HEK293 (cell line): ENCODE results near the gene NPTX1.

ENCODE experiments used
- CTCF ChIA-PET: fragments of 350-600 bp; formaldehyde crosslinking; extraction: SDS; loops from one replicate; lab custom pipeline; 2021; ENCODE audit warnings: antibody characterized with exemption; lab: Yijun Ruan, JAX
- POLR2A ChIA-PET: fragments of 300-600 bp; formaldehyde crosslinking; extraction: SDS; loops from one replicate; lab custom pipeline; 2020; ENCODE audit warnings: antibody characterized with exemption, inconsistent platforms; lab: Yijun Ruan, JAX
- H3K27ac ChIP-seq: fragments of 200-500 bp; sonication (Bioruptor generic); 2 replicates; pipeline ENCODE4 v1.5.1; 2014; ENCODE audit warnings: low read depth, low read length, control low read depth, inconsistent platforms; ENCODE audit errors: extremely low read depth
- H3K36me3 ChIP-seq, 2 experiments: fragments of 200-500 bp in 1 of 2; sonication (Bioruptor generic) in 1 of 2; 1 replicate in 1 of 2; 2 replicates in 1 of 2; pipeline ENCODE4 v1.5.1; 2014 to 2017; ENCODE audit warnings: inconsistent platforms in 2 of 2, low read length in 2 of 2; ENCODE audit not compliant: control insufficient read depth in 2 of 2, insufficient read depth in 1 of 2
- H3K4me1 ChIP-seq: fragments of 200-500 bp; sonication (Bioruptor generic); 2 replicates; pipeline ENCODE4 v1.5.1; 2014; ENCODE audit warnings: mild to moderate bottlenecking, low read length, inconsistent platforms; ENCODE audit not compliant: control insufficient read depth, insufficient read depth
- H3K4me3 ChIP-seq: 2 replicates; pipeline ENCODE4 v1.5.1; 2011; ENCODE audit warnings: low read depth, mild to moderate bottlenecking, control low read depth, low read length, moderate library complexity
- H3K9me3 ChIP-seq: fragments of 200-500 bp; sonication (Bioruptor generic); 2 replicates; pipeline ENCODE4 v1.5.1; 2014; ENCODE audit warnings: low read depth, low read length, inconsistent platforms; ENCODE audit not compliant: control insufficient read depth, insufficient read depth
- BCL11A ChIP-seq: fragments of 450-650 bp; formaldehyde crosslinking; IDR thresholded peaks from 2 replicates; pipeline ENCODE4 v1.5.1; 2016; ENCODE audit warnings: low read depth, missing biosample characterization, missing genetic modification characterization
- SETDB1 ChIP-seq: IDR thresholded peaks from one replicate; pipeline ENCODE4 v1.6.1; 2017; ENCODE audit warnings: mild to moderate bottlenecking, low read length, moderate library complexity, mixed read lengths; ENCODE audit not compliant: insufficient read length
- SP7 ChIP-seq: fragments of 450-650 bp; formaldehyde crosslinking; IDR thresholded peaks from 2 replicates; pipeline ENCODE4 v1.5.1; 2016; ENCODE audit warnings: missing biosample characterization, missing genetic modification characterization
- ZNF138 ChIP-seq: fragments of 450-650 bp; formaldehyde crosslinking; IDR thresholded peaks from 2 replicates; pipeline ENCODE4 v1.5.1; 2016; ENCODE audit warnings: missing biosample characterization, missing genetic modification characterization, borderline replicate concordance
- ZNF324 ChIP-seq: fragments of 450-650 bp; formaldehyde crosslinking; IDR thresholded peaks from 2 replicates; pipeline ENCODE4 v1.5.1; 2016; ENCODE audit warnings: missing biosample characterization, missing genetic modification characterization
- ZNF335 ChIP-seq: fragments of 450-650 bp; formaldehyde crosslinking; conservative IDR thresholded peaks from 2 replicates; pipeline ENCODE4 v1.5.1; 2016; ENCODE audit warnings: missing biosample characterization, missing genetic modification characterization
- ZNF416 ChIP-seq: fragments of 450-650 bp; formaldehyde crosslinking; IDR thresholded peaks from 2 replicates; pipeline ENCODE4 v1.5.1; 2016; ENCODE audit warnings: missing biosample characterization, missing genetic modification characterization
- ZNF530 ChIP-seq: fragments of 450-650 bp; formaldehyde crosslinking; IDR thresholded peaks from 2 replicates; pipeline ENCODE4 v1.5.1; 2016; ENCODE audit warnings: low read depth, missing biosample characterization, missing genetic modification characterization
- ZNF561 ChIP-seq: fragments of 450-650 bp; IDR thresholded peaks from 2 replicates; pipeline ENCODE4 v1.5.1; 2018; ENCODE audit warnings: missing biosample characterization, missing genetic modification characterization, borderline replicate concordance
- TF ChIP-seq, protein P1 (sequence below): fragments of 450-650 bp; formaldehyde crosslinking; IDR thresholded peaks from 2 replicates; pipeline ENCODE4 v1.5.1; 2016; ENCODE audit warnings: missing biosample characterization, missing genetic modification characterization
- TF ChIP-seq, protein P2 (sequence below): fragments of 450-650 bp; formaldehyde crosslinking; IDR thresholded peaks from 2 replicates; pipeline ENCODE4 v1.5.1; 2017; ENCODE audit warnings: missing biosample characterization, missing genetic modification characterization
- TF ChIP-seq, protein P3 (sequence below): fragments of 450-650 bp; formaldehyde crosslinking; IDR thresholded peaks from 2 replicates; pipeline ENCODE4 v1.5.1; 2016; ENCODE audit warnings: missing biosample characterization, missing genetic modification characterization
- TF ChIP-seq, protein P4 (sequence below): fragments of 450-650 bp; formaldehyde crosslinking; IDR thresholded peaks from 2 replicates; pipeline ENCODE4 v1.5.1; 2016; ENCODE audit warnings: missing biosample characterization, missing genetic modification characterization
- TF ChIP-seq, protein P5 (sequence below): fragments of 450-650 bp; formaldehyde crosslinking; IDR thresholded peaks from 2 replicates; pipeline ENCODE4 v1.5.1; 2017; ENCODE audit warnings: missing biosample characterization, mild to moderate bottlenecking, missing genetic modification characterization, moderate library complexity
- TF ChIP-seq, protein P6 (sequence below): fragments of 450-650 bp; formaldehyde crosslinking; IDR thresholded peaks from 2 replicates; pipeline ENCODE4 v1.5.1; 2016; ENCODE audit warnings: missing biosample characterization, missing genetic modification characterization
- TF ChIP-seq, protein P7 (sequence below): fragments of 450-650 bp; formaldehyde crosslinking; IDR thresholded peaks from 2 replicates; pipeline ENCODE4 v1.5.1; 2016; ENCODE audit warnings: missing biosample characterization, missing genetic modification characterization
- TF ChIP-seq, protein P8 (sequence below): fragments of 450-650 bp; formaldehyde crosslinking; IDR thresholded peaks from 2 replicates; pipeline ENCODE4 v1.5.1; 2016; ENCODE audit warnings: missing biosample characterization, missing genetic modification characterization, borderline replicate concordance

The NPTX1 gene

DNA sequence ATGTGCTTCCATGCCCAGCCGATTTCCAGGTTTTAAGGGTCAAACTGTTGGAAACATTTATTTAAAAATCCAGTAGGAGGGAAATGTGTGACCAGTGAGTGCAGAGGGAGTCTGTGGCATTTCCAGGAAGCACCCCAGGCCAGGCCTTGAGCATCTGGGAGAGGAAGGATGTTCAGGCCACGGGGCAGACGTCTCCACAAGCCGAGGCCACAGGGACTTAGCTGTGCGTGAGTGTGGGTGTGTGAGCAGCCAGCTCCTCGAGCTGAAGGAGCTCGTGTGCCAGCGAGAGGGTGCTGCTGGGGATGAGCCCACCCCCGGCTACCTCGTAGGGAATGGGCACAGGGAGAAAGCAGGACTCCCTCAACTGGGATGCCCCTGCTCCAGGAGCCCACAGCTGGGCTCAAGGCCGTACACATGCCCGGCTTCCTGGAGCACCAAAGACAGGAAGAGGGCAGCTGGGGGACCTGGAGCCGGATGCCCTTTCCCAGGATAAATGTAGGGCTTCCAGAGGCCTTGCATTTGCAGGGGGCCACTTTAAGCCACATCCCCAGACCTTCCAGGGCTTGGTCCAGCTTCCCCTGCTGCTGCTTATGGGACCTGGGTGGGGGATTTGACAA lies 12.5 kb downstream of the NPTX1 start (continued):
- TF ChIP-seq, protein P1, sequence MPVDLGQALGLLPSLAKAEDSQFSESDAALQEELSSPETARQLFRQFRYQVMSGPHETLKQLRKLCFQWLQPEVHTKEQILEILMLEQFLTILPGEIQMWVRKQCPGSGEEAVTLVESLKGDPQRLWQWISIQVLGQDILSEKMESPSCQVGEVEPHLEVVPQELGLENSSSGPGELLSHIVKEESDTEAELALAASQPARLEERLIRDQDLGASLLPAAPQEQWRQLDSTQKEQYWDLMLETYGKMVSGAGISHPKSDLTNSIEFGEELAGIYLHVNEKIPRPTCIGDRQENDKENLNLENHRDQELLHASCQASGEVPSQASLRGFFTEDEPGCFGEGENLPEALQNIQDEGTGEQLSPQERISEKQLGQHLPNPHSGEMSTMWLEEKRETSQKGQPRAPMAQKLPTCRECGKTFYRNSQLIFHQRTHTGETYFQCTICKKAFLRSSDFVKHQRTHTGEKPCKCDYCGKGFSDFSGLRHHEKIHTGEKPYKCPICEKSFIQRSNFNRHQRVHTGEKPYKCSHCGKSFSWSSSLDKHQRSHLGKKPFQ (tag by site-specific recombination): no peak
- TF ChIP-seq, protein P2, sequence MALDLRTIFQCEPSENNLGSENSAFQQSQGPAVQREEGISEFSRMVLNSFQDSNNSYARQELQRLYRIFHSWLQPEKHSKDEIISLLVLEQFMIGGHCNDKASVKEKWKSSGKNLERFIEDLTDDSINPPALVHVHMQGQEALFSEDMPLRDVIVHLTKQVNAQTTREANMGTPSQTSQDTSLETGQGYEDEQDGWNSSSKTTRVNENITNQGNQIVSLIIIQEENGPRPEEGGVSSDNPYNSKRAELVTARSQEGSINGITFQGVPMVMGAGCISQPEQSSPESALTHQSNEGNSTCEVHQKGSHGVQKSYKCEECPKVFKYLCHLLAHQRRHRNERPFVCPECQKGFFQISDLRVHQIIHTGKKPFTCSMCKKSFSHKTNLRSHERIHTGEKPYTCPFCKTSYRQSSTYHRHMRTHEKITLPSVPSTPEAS: no peak
- TF ChIP-seq ZNF530 (tag by site-specific recombination): no peak

DNA sequence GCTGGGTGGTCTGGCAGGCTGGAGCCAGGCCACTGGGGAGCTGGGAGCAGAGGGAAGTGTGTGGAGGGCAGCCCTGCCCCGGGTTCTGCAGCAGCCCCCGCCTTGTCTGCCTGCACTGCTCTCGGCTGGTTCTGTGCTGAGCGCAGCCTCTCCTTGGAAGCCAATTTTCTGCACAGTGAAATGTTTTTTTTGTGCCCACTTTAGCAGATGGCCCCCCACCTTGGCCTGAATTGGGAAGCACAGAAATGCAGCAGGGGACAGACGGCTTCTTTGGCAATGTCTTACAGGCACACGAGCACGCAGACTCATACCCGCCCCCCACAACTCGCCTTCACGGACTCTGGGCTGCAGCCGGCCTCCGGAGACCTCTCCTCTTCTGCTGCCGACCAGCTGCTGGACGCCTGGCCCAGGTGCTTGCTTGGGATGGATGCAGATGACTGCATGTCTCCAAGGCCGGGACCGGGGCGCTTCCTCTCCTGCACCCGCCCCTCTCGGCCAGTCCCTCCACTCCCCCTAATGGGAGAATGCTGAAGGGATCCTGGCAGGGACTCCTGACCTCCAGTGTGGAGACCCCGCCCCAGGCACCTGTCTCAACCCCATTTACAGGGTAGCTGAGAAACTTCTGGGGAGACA lies 14.8 kb downstream of the NPTX1 start:
- Histone ChIP-seq H3K4me3 (no peak overlapping the region), H3K4me1 (no peaks in the 10 kb centered on the region), H3K27ac (no peak overlapping the region), H3K36me3 (peaks cover under 1 to 3% of the 10 kb centered on the region in 2 experiments; a peak in 1 of 3 replicates), H3K9me3 (no peaks in the 10 kb centered on the region)
- TF ChIP-seq, protein P3, sequence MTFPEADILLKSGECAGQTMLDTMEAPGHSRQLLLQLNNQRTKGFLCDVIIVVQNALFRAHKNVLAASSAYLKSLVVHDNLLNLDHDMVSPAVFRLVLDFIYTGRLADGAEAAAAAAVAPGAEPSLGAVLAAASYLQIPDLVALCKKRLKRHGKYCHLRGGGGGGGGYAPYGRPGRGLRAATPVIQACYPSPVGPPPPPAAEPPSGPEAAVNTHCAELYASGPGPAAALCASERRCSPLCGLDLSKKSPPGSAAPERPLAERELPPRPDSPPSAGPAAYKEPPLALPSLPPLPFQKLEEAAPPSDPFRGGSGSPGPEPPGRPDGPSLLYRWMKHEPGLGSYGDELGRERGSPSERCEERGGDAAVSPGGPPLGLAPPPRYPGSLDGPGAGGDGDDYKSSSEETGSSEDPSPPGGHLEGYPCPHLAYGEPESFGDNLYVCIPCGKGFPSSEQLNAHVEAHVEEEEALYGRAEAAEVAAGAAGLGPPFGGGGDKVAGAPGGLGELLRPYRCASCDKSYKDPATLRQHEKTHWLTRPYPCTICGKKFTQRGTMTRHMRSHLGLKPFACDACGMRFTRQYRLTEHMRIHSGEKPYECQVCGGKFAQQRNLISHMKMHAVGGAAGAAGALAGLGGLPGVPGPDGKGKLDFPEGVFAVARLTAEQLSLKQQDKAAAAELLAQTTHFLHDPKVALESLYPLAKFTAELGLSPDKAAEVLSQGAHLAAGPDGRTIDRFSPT (tag by site-specific recombination): no peak
- TF ChIP-seq SETDB1 (no peak), ZNF324 (tag by site-specific recombination) (no peak), ZNF138 (tag by site-specific recombination) (no peak), BCL11A (no peak), SP7 (no peak), ZNF561 (tag by site-specific recombination) (no peak), ZNF335 (tag by site-specific recombination) (no peak), ZNF416 (tag by site-specific recombination) (no peak)
- TF ChIP-seq, protein P4, sequence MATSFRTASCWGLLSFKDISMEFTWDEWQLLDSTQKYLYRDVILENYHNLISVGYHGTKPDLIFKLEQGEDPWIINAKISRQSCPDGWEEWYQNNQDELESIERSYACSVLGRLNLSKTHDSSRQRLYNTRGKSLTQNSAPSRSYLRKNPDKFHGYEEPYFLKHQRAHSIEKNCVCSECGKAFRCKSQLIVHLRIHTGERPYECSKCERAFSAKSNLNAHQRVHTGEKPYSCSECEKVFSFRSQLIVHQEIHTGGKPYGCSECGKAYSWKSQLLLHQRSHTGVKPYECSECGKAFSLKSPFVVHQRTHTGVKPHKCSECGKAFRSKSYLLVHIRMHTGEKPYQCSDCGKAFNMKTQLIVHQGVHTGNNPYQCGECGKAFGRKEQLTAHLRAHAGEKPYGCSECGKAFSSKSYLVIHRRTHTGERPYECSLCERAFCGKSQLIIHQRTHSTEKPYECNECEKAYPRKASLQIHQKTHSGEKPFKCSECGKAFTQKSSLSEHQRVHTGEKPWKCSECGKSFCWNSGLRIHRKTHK: no peak
- TF ChIP-seq, protein P5, sequence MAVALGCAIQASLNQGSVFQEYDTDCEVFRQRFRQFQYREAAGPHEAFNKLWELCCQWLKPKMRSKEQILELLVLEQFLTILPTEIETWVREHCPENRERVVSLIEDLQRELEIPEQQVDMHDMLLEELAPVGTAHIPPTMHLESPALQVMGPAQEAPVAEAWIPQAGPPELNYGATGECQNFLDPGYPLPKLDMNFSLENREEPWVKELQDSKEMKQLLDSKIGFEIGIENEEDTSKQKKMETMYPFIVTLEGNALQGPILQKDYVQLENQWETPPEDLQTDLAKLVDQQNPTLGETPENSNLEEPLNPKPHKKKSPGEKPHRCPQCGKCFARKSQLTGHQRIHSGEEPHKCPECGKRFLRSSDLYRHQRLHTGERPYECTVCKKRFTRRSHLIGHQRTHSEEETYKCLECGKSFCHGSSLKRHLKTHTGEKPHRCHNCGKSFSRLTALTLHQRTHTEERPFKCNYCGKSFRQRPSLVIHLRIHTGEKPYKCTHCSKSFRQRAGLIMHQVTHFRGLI (tag by site-specific recombination): no peak
- TF ChIP-seq, protein P6, sequence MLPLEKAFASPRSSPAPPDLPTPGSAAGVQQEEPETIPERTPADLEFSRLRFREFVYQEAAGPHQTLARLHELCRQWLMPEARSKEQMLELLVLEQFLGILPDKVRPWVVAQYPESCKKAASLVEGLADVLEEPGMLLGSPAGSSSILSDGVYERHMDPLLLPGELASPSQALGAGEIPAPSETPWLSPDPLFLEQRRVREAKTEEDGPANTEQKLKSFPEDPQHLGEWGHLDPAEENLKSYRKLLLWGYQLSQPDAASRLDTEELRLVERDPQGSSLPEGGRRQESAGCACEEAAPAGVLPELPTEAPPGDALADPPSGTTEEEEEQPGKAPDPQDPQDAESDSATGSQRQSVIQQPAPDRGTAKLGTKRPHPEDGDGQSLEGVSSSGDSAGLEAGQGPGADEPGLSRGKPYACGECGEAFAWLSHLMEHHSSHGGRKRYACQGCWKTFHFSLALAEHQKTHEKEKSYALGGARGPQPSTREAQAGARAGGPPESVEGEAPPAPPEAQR (tag by site-specific recombination): no peak
- TF ChIP-seq, protein P7, sequence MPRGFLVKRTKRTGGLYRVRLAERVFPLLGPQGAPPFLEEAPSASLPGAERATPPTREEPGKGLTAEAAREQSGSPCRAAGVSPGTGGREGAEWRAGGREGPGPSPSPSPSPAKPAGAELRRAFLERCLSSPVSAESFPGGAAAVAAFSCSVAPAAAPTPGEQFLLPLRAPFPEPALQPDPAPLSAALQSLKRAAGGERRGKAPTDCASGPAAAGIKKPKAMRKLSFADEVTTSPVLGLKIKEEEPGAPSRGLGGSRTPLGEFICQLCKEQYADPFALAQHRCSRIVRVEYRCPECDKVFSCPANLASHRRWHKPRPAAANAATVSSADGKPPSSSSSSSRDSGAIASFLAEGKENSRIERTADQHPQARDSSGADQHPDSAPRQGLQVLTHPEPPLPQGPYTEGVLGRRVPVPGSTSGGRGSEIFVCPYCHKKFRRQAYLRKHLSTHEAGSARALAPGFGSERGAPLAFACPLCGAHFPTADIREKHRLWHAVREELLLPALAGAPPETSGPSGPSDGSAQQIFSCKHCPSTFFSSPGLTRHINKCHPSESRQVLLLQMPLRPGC: no peak
- TF ChIP-seq, protein P8, sequence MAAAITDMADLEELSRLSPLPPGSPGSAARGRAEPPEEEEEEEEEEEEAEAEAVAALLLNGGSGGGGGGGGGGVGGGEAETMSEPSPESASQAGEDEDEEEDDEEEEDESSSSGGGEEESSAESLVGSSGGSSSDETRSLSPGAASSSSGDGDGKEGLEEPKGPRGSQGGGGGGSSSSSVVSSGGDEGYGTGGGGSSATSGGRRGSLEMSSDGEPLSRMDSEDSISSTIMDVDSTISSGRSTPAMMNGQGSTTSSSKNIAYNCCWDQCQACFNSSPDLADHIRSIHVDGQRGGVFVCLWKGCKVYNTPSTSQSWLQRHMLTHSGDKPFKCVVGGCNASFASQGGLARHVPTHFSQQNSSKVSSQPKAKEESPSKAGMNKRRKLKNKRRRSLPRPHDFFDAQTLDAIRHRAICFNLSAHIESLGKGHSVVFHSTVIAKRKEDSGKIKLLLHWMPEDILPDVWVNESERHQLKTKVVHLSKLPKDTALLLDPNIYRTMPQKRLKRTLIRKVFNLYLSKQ (tag by site-specific recombination): no peak
- ChIA-PET POLR2A (no interaction called here), CTCF (interaction anchor here (1.1 to 1.3 kb wide), 2 partner anchors 100 to 528 kb away, joined by 3 read pairs; no protein-coding TSS in a partner anchor)
